Body of pancreas (tissue), 4 donors: Measurements from ENCODE around the gene RCN2. TPM values are rescaled to one million over a fixed set of nuclear protein-coding genes. Genes with fewer than 3 reads are reported as not detected.
A peak's percentile ranks its signal among the peaks of the same experiment; 100 is the strongest.

ENCODE experiments used
- ATAC-seq: fragments of 150-250 bp; one replicate; pipeline ENCODE4 v1.9.1; 2016
- DNase-seq, 4 donors: peaks; one replicate each; pipeline ENCODE4 v3.0.0-alpha.2; 2019
- H3K27ac ChIP-seq, 4 donors: fragments of 200-600 bp; sonication (generic); 1 replicate in 3 of 4; 2 replicates in 1 of 4; pipeline versions ENCODE4 v1.5.1 to v1.6.1; 2016 to 2019; ENCODE audit warnings: mild to moderate bottlenecking in 1 of 4, mixed read lengths in 1 of 4, moderate library complexity in 1 of 4
- H3K27me3 ChIP-seq, 2 donors: fragments of 200-600 bp; sonication (generic); one replicate each; pipeline ENCODE4 v1.6.0; 2016; ENCODE audit warnings: mild to moderate bottlenecking in 1 of 2
- H3K36me3 ChIP-seq, 2 donors: fragments of 200-600 bp; sonication (generic); replicated peaks in 1 of 2; 2 replicates each; pipeline ENCODE4 v1.5.1; 2016; ENCODE audit warnings: low read depth in 2 of 2; ENCODE audit not compliant: insufficient read depth in 1 of 2
- H3K4me1 ChIP-seq: fragments of 200-600 bp; sonication (generic); one replicate; pipeline ENCODE4 v1.6.0; 2016
- H3K4me3 ChIP-seq, 2 donors: fragments of 200-600 bp; sonication (generic); 1 replicate in 1 of 2; 2 replicates in 1 of 2; pipeline ENCODE4 v1.5.1; 2016 to 2019
- H3K9me3 ChIP-seq, 3 donors: fragments of 200-600 bp; sonication (generic); 1 replicate in 2 of 3; 2 replicates in 1 of 3; pipeline ENCODE4 v1.5.1; 2016
- CTCF ChIP-seq, 7 experiments: fragments of 450-650 bp in 4 of 7; fragments of 200-600 bp in 3 of 7; sonication (generic) in 3 of 7; IDR thresholded peaks; one replicate each; pipeline ENCODE4 v1.5.1; 2016 to 2019; ENCODE audit warnings: antibody characterized with exemption in 7 of 7
- POLR2A ChIP-seq, 3 donors: fragments of 450-650 bp; IDR thresholded peaks; one replicate each; pipeline ENCODE4 v1.6.1; 2016; ENCODE audit warnings: antibody characterized with exemption in 3 of 3, mild to moderate bottlenecking in 2 of 3
- WGBS, 2 donors: methylation state at CpG; one replicate each; pipeline ENCODE4 v1.1.5; 2017; 5-methylcytosine and 5-hydroxymethylcytosine counted together
- intact Hi-C: fragments of 100-400 bp; cut with DNase I; formaldehyde crosslinking; loops from one replicate; pipeline ENCODE4 v1.15.1; 2023
- total RNA-seq, 2 donors: library from RNA; depleted of rRNA; stranded (reverse); fragments of >200 nt; gene quantifications; one replicate each; pipeline ENCODE4 v1.1.0, GENCODE V29; 2016

Gene RCN2
- total RNA-seq, 2 donors from 2014 or later, result 22.8 to 25.1 TPM

GRCh38 chr15:76916369-76916768 lies 15.2 kb upstream of the RCN2 start:
- Histone ChIP-seq H3K36me3 (no peaks in the 10 kb centered on the region), H3K4me3 (no peak overlapping the region), H3K4me1 (no peaks in the 10 kb centered on the region), H3K27ac (no peak overlapping the region), H3K27me3 (no peaks in the 10 kb centered on the region), H3K9me3 (no peaks in the 10 kb centered on the region)
- intact Hi-C loops, result no loop called here
- no peak for DNase-seq
- WGBS, 2 donors, result 87 to 94% methylated on average over 9 to 13 of the region's 13 CpGs
- TF ChIP-seq CTCF (IDR thresholded peaks at IDR 0.05) (no peak), POLR2A (IDR thresholded peaks at IDR 0.05) (no peak)
- ATAC-seq, result no peak

- DNase-seq (no peak), ATAC-seq (no peak)
- intact Hi-C loops, result no loop called here
- Histone ChIP-seq H3K4me3 (no peak overlapping the region), H3K4me1 (peaks cover 15% of the 10 kb centered on the region), H3K36me3 (no peaks in the 10 kb centered on the region), H3K27ac (no peak overlapping the region), H3K27me3 (no peaks in the 10 kb centered on the region), H3K9me3 (no peaks in the 10 kb centered on the region)
- WGBS, 2 donors, result 70 to 79% methylated on average over 3 of the region's 3 CpGs
- TF ChIP-seq POLR2A (IDR thresholded peaks at IDR 0.05) (no peak), CTCF (IDR thresholded peaks at IDR 0.05) (no peak)
Observed at GRCh38 chr15:76928201-76928600, 3.3 kb upstream of the RCN2 start.

GRCh38 chr15:76929011-76929760 lies 2.4 kb upstream of the RCN2 start:
- no peak for TF ChIP-seq POLR2A (IDR thresholded peaks at IDR 0.05)
- no peak for TF ChIP-seq CTCF (IDR thresholded peaks at IDR 0.05)
- Histone ChIP-seq H3K4me3 (no peak overlapping the region), H3K27me3 (no peaks in the 10 kb centered on the region), H3K27ac (no peak overlapping the region), H3K9me3 (no peaks in the 10 kb centered on the region), H3K4me1 (peaks cover 15% of the 10 kb centered on the region), H3K36me3 (no peaks in the 10 kb centered on the region)
- intact Hi-C loops, result no loop called here
- no peak for ATAC-seq
- no peak for DNase-seq

- intact Hi-C loops, result no loop called here
- Histone ChIP-seq H3K27me3 (no peaks in the 10 kb centered on the region), H3K9me3 (no peaks in the 10 kb centered on the region), H3K4me3 (no peak overlapping the region), H3K4me1 (peaks cover 15% of the 10 kb centered on the region), H3K36me3 (no peaks in the 10 kb centered on the region), H3K27ac (peak overlapping the region; percentile 84 to 91 (median 87))
- DNase-seq, result no peak
- no peak for ATAC-seq
- 13% methylated on average over 7 of the region's 7 CpGs for WGBS, 2 donors
- TF ChIP-seq CTCF (IDR thresholded peaks at IDR 0.05) (no peak), POLR2A (IDR thresholded peaks at IDR 0.05) (no peak)
Observed at GRCh38 chr15:76930831-76931396, 635 bp upstream of the RCN2 start.
